ENCODE measurements around the gene INTS11. TPM values are rescaled to one million over a fixed set of nuclear protein-coding genes. Genes with fewer than 3 reads are reported as not detected.

The INTS11 gene
- polyA plus RNA-seq, 3 donors, result 46.2 to 154 (median 49.6) TPM

- 94% methylated on average over 20 of the region's 21 CpGs for WGBS (ENCODE audit: insufficient coverage)
- Histone ChIP-seq H2AFZ (ENCODE audit: insufficient read depth, low read depth, low read length, poor library complexity, severe bottlenecking) (no peak overlapping the region), H3K9me3 (replicated peaks in 1 of 2; ENCODE audit: control insufficient read depth in 1 of 2, insufficient read depth in 1 of 2, low read length in 2 of 2) (no peaks in the 10 kb centered on the region), H3K4me3 (replicated peaks in 1 of 3; ENCODE audit: low read depth in 2 of 3, low read length in 3 of 3) (no peak overlapping the region), H3K27ac (ENCODE audit: low read depth in 1 of 2, low read length in 2 of 2) (no peak overlapping the region), H3K27me3 (ENCODE audit: control insufficient read depth in 2 of 2, insufficient read depth in 2 of 2, low read length in 2 of 2) (no peaks in the 10 kb centered on the region), H3K4me1 (ENCODE audit: control insufficient read depth in 1 of 2, insufficient read depth in 2 of 2, low read length in 2 of 2) (no peaks in the 10 kb centered on the region), H3K4me2 (replicated peaks; ENCODE audit: extremely low read depth, low read length, poor library complexity, severe bottlenecking) (no peak overlapping the region), H3K36me3 (replicated peaks in 1 of 2; ENCODE audit: control insufficient read depth in 1 of 2, insufficient read depth in 2 of 2, low read length in 2 of 2) (no peaks in the 10 kb centered on the region), H4K20me1 (ENCODE audit: insufficient read depth, low read length) (no peaks in the 10 kb centered on the region), H3K9ac (ENCODE audit: insufficient read depth, low read length, poor library complexity, severe bottlenecking) (no peak overlapping the region), H3K79me2 (ENCODE audit: insufficient read depth, low read length) (no peaks in the 10 kb centered on the region)
- Mint-ChIP-seq H3K27me3 (ENCODE audit: low read depth in 3 of 3) (peaks cover 1 to 3% (median 3%) of the 10 kb centered on the region in 3 donors), H3K4me1 (no peaks in the 10 kb centered on the region), H3K9me3 (peaks cover 0 to 4% (median 0%) of the 10 kb centered on the region in 7 donors), H3K36me3 (no peaks in the 10 kb centered on the region), H3K4me3 (no peak overlapping the region), H3K27ac (no peak overlapping the region)
- no peak for TF ChIP-seq CTCF (IDR thresholded peaks at IDR 0.05)
- no peak for DNase-seq
- intact Hi-C loops (cut with micrococcal nuclease), result no loop called here
Observed at GRCh38 chr1:1280782-1281481, 43.5 kb downstream of the INTS11 start.

GRCh38 chr1:1279028-1279427 lies 45.4 kb downstream of the INTS11 start:
- Mint-ChIP-seq H3K9me3 (peaks cover 0 to 2% (median 0%) of the 10 kb centered on the region in 7 donors), H3K4me3 (no peak overlapping the region), H3K4me1 (peaks cover 4% of the 10 kb centered on the region), H3K36me3 (no peaks in the 10 kb centered on the region), H3K27ac (peak overlapping the region in 1 of 7 donors; percentile 66), H3K27me3 (ENCODE audit: low read depth in 3 of 3) (peaks cover 1 to 3% (median 3%) of the 10 kb centered on the region in 3 donors)
- Histone ChIP-seq H3K36me3 (replicated peaks in 1 of 2; ENCODE audit: control insufficient read depth in 1 of 2, insufficient read depth in 2 of 2, low read length in 2 of 2) (no peaks in the 10 kb centered on the region), H3K4me2 (replicated peaks; ENCODE audit: extremely low read depth, low read length, poor library complexity, severe bottlenecking) (no peak overlapping the region), H3K9ac (ENCODE audit: insufficient read depth, low read length, poor library complexity, severe bottlenecking) (no peak overlapping the region), H3K79me2 (ENCODE audit: insufficient read depth, low read length) (no peaks in the 10 kb centered on the region), H3K27me3 (ENCODE audit: control insufficient read depth in 2 of 2, insufficient read depth in 2 of 2, low read length in 2 of 2) (no peaks in the 10 kb centered on the region), H3K4me1 (ENCODE audit: control insufficient read depth in 1 of 2, insufficient read depth in 2 of 2, low read length in 2 of 2) (peaks cover 7 to 8% of the 10 kb centered on the region in 2 donors), H3K9me3 (replicated peaks in 1 of 2; ENCODE audit: control insufficient read depth in 1 of 2, insufficient read depth in 1 of 2, low read length in 2 of 2) (no peaks in the 10 kb centered on the region), H3K27ac (ENCODE audit: low read depth in 1 of 2, low read length in 2 of 2) (no peak overlapping the region), H3K4me3 (replicated peaks in 1 of 3; ENCODE audit: low read depth in 2 of 3, low read length in 3 of 3) (no peak overlapping the region), H4K20me1 (ENCODE audit: insufficient read depth, low read length) (no peaks in the 10 kb centered on the region), H2AFZ (ENCODE audit: insufficient read depth, low read depth, low read length, poor library complexity, severe bottlenecking) (no peak overlapping the region)
- DNase-seq, result no peak
- TF ChIP-seq CTCF (IDR thresholded peaks at IDR 0.05), result no peak
- intact Hi-C loops (cut with micrococcal nuclease), result no loop called here
- WGBS (ENCODE audit: insufficient coverage), result 96% methylated on average over 12 of the region's 17 CpGs
